HuH-7 (cell line): ENCODE data around the gene PYGM.

Source experiments
- DNase-seq: peaks from one replicate; pipeline ENCODE4 v3.0.0; 2011; ENCODE audit warnings: low spot score

The PYGM gene

DNA sequence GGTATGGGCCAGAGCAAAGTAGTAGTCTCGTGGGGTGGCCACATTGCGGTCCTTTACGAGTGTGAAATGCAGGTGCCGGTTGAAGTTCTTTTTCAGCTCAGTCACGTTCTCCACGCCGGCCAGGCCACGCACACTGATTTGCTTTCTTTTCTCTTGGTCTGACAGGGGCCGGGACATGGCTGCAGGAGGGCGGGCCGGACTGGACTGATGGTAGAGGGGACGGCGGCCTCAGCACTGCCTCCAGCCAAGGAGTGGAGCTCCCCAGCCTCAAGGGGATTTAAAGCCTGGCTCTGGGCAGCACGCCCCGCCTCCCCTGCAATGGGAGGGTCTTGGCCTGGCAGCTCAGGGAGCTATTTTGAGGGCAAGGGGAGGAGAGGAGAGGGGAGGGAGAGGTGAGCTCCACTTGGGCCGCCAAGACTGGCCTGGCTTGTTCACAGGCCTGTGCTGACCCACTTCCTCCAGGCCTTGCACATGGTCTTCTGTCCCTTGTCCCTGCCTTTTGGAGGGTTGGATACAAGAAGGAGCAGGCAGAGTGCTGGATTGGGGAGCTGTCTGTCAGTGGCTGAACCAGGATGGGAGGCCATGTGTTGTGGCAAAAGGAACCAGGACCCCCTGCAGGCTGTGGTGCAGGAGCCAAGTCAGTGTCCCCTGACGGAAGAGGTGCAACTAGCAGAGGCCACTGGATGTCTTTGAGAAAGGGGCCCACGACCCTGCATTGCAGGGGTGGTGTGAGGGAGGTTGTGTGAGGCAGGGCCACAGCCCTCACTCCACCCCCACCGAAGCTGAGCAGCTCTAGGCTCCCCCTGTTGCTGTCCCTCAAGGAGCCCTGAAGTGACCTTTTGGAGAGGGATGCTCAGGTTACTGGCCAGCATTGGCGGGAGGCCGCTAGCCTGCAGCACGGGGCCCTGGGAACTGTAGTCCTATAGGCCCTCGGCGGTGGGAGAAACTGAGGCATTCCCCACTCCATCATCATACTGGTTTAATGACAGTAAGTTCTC, at the start of gene PYGM:
PYGM (minus strand) TSS at position 253 of the 998 bp plus-strand sequence; CDS start at position 177, 76 bp downstream.
- no peak for DNase-seq

DNA sequence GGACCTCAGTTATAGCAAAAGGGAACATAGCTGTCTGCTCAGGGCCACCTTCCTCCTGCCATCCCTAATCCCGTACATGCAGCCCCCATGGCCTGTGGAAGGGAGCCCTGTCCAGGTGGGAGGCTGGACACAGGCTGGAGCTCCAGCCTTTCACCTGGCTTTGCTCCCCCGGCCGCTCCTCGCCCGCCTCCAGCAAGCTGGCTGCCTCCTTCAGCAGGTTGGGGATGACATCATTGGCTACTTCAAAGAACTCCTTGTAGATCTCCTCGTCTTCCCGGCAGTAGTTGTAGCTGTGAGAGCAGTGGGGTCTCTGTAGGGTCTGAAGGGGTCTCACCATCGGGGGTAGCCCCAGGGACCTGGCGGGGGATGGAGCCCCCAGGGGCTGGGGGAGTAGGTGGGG, 45.7 kb upstream of the PYGM start:
- no peak for DNase-seq

DNA sequence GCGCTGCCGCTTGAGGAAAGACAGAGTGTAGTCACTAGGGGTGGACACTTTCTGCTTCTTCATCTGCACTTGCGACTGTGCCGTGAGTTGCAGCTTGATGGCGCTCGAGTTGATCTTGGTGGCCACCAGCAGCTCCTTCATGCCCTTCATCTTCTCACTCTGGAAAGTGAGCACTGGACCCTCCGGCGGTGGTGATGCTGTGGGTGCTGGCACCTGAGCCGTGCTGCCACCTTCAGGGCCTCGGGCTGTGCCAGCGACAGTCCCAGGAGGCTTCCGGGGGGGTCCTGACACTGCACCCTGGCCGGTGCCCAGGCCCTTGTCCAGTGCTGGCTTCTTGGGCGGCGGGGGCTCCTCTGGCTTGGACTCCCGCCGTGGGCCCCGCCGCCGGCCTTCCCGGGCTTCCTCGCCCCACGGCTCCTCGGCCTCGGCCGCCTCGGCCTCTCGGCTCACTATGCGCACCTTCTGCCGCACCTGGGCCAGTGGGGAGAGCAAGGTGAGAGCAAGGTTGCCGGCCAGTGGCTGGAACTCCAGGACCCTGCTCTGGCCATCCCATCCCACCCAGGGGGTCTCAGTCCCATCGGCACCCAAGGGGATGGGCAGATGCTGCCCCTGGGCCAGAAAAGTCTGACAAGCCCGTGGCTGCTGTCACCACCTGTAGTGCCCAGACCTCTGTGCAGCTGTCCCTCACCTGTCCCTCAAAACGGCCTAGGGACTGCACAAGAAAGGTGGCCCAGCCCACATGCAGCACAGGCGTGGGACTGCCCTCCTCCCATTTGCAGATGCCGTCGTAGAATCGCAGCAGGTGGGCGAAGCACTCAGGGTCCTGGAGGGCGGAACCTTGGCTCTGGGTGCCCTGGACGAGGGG, 44.8 kb upstream of the PYGM start:
- DNase-seq, result peak; percentile 42

DNA sequence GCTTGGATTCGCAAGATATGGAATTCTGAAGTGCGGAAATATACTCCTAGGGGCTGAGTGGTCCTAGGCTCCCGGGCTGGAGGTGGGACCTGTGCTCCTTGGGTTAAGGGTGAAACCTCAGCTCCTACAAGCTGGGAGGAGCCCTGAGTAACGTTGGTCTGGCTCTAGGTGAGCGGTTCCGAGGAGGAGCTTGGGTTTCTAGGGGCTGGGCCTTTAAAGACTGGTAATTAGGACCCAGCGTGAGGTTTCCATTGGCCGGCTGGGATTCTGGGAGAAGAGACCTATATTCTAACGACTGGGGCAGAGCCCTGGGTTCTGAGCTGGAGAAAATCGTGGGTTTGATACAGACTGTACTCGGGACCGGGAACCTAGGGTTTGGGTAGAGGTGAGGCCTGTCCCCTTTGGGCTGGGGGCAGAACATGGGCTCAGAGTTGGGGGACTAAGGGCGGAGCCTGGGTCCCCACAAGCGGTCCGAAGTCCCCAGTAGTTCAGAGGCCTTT, 44.1 kb upstream of the PYGM start:
- DNase-seq, result no peak

DNA sequence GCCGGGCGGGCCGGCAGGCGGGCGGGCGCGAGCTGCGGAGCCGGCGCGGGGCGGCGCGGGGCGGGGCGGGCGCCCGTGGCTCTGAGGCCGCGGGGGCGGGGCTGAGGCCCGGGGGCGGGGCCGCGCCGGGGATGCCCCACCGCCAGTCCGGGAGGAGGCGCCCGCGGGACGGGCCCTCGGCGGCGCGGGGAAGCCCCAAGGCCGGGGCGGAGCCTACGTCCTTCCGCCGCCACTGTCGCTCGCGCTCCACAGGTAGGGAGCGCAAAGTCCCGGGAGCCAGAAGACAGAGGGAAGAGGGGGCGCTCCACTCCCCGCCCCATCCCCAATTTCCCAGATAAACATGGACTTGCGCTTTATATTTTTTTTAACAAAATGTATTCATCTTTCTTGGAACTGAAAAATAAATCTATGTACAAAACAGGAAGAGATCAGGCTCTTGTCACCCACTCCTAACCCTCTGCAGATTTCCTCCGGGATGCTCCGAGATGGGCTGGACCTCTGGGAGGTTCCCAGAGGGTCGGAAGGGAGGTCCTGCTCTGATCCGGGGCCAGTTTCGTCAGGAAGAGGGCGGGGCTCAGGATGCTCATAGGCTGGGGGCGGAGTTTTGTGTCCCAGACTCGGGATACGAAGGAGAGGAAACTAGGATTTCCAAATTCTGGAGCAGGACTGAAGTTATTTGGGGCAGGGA, 43.5 kb upstream of the PYGM start, which contains the start of gene MAP4K2:
MAP4K2 (minus strand) TSS at position 57 of the 688 bp plus-strand sequence. CDS start 65 bp downstream, outside the sequence.
- DNase-seq, result peak; percentile 75

DNA sequence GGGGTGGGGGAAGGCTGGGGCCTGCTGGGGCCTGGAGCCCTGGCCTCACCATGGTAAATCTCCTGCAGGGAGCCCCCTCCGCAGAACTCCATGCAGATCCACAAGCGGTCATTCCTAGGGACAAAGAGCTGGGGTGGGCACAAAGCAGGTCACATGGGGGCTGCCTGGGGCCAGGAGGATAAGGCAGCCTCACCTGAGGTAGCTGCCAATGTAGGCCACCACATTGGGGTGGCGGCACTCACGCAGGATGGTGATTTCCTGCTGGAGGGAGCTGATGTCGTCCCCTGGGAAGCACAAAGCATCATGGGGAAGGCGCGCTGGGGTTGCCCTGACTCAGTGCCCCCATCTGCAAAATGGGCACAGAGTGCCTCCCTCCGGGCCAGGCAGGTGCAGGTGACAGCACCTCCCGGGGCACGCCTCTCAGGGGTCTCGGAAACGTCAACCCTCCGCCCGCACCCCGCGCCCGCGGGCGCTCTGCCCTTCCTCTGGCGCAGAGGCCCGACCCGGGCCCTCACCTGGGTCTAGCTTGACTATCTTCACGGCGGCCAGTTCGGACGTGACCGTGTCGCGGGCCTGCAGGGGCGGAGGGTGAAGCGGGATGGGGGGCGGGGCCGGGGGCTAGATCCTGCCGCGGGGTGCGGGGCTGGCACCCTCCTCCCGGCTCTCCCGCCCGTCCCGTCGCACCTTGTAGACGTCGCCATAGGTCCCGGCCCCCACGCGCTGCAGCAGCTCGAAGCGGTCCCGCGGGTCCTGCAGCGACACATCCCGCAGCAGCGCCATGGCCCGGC, 42.8 kb upstream of the PYGM start:
- DNase-seq, result no peak

DNA sequence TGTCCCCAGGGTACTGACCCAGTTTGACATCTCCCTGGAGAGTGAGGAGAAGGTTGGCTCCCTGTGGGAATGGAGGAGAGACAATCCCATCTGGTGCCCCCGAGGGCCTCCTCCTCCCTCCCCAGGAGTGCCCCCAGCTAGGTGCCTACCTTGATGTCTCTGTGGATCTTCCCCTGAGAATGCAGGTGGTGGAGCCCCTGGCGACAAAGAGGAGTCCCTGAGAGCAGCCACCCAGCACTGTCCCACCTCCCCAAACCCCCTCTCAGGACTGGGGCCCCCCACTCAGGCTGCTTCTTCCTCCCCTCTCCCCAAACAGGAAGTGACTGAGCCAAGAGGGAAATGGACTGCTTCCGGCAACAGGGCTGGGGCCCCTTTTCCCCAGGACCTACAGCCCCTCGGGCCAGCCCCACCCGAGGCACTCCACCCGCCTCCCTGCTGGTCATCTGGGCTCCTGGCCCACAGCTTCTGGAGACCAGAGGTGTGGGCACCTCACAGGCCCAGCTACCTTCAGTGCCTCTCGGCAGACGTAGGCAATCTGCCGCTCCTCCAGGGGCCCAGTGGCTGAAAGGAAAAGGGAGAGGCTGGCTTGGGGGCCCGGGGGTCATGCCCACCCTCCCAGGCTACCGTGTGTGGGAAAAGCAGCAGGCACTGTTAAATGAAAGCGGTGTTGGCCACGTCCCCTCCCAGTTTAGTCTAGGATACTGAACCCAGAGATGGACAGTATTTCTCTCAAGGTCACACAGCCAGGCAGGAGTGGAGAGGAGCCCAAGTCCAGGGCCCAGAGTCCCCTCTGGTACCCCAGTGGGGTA, 42.0 kb upstream of the PYGM start:
- no peak for DNase-seq

DNA sequence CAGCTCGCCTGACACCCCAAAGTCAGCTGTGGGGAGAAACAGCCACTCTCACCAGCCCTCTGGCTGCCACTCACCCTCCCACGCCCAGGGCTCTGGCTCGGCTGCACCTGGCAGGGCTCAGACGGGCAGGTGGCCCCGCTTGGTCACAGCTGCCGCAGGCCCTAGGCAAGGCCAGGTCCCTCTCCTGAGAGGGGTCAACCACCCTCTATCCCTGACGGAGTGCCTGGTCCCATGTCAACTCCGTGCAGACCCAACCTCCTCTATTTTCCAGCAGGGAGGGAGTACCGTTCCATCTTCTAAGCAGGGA, 41.3 kb upstream of the PYGM start:
- no peak for DNase-seq

DNA sequence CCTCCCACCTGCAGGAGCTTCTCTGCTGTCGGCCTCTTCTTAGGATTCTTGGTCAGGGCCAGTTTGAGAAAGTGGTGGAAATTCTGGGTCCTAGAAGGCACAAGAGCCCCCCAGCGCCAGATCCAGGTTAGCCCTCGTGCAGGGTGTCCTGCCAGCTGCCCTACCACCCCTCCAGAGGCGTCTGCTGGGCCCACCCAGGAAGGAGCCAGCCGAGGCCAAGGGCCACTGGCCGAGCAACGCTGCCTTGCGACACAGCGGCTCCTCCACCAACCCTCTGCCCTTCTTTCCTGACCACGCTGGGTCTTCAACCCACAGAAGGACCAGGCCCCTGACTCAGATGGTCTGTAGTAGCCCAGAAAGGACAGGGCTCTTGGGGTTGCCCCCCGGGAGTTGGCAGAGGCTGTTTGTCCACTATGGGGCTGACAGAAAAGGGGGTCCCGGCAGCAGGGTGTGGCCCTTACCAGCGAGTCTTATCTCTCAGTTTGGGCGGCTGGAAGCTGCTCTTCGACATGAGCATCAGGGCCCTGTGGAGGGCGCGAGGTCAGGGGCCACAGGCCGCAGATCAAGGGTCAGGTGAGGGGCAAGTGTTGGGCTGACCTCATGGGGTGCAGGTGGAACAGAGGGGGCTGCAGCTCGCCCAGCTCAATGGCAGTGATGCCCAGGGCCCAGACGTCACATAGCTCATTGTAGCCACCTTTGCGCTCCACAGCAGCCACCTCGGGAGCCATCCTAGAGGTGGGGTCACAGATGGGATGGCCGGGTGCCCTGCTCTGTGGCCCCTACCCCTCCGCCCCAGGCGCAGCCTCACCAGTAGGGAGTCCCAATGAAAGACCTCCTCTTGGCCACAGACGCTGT, 40.8 kb upstream of the PYGM start:
- no peak for DNase-seq

DNA sequence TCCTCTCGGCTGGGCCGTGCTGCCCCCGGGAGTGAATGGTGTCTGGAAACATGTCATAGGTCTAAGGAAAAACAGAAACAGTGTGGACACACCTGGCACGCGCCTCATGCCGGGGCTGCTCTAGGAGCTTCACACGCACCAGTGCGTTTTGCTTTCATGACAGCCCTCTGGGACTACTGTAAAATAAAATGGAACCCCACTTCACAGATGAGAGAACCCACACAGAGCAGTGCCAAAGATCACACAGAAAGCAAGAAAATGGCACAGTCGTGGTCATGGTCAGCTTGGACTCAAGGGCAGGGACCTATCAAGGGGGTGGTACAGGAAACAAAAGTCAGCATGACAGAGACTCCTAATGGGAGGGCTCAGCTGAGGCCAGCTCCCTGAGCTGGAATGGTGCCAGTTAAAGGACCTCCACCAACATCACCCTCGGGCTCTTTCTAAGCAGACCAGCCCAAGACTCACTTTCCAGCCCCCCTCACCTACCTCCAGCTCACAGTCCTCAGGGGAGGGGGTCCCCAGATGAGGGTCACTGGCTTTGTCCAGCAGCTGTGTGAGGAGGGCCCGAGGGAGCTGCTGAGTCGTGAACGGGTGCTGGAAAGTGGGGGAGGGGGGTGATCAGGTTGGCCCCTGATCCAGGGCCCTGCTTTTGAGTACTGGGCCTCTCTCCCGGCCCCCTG, 40.0 kb upstream of the PYGM start:
- no peak for DNase-seq

DNA sequence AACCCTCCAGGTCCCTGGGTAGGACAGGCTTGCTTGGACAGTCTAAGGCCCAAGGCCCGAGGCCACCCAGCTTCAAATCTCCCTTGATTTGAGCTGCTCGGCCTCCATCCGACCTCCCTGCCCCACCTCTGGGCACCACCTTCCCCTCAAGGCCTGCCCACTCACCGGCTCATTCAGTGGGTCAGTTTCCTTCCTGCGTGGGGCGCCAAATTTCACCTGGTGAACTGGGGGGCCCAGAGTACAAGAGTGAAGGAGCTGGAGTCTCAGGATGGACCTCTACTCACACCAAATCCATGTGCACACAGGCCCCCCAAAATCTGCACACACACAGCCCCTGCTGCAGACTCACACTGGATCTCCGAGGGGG, 39.5 kb upstream of the PYGM start:
- no peak for DNase-seq

DNA sequence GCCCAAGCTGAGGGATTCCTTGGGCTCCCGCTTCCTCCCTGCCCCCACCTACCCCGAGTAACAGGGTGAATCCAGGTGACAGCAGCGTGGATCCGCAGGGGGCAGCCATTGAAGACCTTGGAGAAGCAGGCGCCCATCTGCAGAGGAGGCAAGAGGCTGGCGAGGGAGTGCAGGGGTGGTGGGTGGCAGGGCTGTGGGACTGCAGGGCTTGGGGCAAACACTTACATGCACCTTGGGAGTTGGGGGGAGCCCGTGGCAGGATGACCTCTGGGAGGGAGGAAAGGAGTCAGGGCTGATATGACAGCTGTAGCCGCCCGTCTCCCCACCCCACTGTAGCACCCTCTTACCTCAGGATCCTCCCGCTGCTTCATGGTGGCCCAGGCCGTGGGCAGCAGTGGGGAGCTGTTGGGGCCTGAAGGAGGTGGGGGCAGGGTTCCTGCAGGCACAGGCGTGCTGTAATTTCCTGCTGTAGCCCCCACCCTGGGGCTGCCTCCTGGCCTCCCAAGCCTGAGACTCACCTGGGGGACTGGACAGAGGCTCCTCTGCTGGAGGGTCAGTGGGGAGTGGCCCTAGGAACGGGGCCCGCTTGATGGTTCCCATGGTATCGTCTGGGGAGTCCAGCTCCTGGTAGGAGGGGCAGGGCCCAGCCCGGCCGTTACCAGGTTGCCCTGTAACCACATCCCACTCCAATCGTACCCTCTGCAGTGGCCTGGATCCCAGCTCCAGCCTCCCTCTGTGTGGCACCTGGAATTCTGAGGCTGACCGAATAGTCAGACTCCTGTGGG, 37.2 kb upstream of the PYGM start:
- DNase-seq, result no peak

DNA sequence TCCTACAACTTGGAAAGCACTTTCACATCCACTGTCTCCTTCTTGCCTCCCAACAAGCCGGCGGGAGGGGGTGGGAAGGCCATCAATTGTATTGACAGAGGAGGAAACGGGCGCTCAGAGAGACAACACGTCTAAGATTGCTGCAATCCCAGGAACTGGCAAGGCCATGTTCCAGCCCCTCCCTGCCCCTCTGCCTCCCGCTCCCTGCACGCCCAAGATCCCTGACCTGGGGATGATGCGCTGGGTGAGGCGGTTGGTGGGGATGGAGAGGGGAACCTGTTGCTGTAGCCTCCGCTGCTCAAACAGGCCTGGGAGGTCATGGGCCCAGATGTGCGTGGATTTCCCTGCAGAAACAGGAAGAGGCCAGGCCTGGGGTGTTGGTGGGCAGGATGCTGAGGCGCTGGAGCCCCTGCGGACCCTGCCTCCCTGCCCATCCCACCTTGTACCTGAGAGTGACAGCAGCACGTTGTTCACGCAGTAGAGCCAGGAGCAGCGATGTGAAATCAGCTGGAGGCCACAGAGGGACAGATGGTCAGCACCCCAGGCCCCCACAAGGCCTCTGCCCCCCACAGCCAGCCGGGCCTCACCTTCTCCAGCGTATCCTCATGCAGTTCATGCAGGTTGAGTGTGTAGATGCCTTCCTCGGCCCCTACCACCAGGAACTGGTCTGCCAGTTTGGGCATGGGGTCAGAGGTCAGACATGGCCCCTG, 36.4 kb upstream of the PYGM start:
- no peak for DNase-seq

DNA sequence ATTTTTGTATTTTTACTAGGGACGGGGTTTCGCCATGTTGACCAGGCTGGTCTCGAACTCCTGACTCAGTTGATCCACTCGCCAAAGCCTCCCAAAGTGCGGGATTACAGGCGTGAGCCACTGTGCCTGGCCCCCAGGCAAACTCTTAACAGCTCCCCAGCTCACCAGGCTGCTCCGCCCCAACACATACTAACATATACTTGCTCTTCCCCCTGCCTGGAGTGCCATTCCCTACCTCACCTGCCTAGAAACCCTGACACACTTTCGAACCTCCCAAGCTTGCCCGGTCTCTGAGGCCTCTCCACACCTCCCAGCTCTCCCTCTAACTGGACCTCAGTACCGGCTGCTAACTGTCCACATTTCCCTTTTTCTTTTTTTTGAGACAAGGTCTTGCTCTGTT, 34.8 kb upstream of the PYGM start:
- no peak for DNase-seq

DNA sequence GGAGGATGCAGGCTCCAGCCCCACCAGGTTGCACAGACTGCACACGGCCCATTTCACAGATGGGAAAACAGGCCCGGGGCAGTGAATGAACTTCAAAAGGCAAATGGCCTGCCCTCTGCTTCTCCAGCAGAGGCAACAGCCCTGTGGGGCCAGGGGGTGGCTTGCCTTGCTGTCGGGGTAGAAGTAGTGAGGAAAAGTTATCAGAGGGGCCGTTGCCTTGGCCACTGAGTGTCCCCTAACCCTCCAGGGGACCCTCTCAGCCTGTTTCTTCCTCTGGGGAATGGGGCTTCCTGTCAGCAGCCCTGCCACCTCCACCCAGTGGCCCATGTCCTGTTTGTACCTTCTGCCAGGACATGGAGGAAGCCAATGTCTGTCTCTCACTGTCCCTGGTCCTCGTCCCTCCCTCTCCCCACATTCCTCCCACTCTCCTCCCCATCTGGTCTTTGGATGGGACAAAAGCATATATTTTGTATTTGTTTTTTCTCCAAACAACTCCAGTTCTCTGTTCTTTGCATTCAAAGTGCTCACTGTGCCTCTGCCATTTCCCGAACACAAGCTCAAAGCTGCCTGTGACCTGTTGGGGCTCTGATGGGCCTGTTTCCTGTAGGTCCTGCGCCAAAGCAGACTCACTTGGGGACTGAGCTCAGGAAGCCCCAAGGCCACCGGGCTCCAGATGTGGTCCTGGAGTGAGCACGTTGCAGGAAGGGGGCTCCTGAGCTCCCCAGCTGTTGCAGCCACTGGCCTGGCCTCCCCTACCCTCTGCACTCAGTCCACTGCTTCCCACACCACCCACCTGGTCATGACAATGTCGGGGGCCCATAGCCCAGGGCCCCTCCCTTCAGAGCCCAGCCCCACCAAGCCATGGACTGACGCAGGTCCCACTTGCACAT, 33.7 kb upstream of the PYGM start:
- no peak for DNase-seq

DNA sequence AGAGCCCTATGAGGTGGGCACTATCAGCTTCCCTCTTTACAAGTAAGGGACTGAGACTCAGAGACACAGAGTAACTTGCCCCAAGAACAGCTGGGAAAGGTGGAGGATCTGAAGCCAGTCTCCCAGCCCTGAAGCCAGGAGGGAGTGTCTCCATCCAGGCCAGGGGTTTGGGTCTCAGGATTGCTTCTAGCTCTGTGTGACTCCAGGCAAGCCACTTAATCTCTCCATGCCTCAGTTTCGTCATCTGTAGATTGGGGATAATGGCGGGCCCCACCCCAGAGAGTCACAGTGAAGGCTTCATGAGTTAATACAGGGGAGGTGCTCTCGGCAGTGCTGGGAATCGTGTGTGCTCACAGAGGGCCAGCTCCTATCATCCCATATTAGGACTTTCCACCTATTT, 32.7 kb upstream of the PYGM start:
- no peak for DNase-seq
